ENCODE measurements around the gene FAM20B. TPM values are rescaled to one million over a fixed set of nuclear protein-coding genes. Genes with fewer than 3 reads are reported as not detected.

The FAM20B gene
- total RNA-seq, 1 experiment from 2014 or later = 35.4 TPM

DNA sequence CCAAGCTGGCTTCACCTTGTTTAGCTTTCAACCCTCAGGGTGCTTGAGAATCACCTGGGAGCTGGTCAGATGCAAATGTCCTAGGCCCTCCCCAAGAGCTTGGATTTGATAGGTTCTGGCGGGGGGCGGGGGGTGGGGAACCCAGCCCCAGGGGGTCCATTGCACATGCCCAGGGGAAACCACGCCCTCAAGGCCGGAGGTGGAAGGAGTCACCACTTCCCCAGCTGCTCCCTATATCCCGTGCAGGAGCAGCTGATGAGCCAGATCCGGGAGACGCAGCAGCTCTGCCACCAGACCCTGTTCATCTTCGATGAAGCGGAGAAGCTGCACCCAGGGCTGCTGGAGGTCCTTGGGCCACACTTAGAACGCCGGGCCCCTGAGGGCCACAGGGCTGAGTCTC is 62.0 kb downstream of the FAM20B start:
- H3K4ac ChIP-seq (ENCODE audit: low read depth, low read length) = no peak overlapping the region
- peak overlapping the region; percentile 65 to 68 for H3K4me3 Mint-ChIP-seq
- DNase-seq = peak; percentile 96
- no peaks in the 10 kb centered on the region for H3K27me3 ChIP-seq (ENCODE audit: insufficient read depth, low read length)
- H2AFZ ChIP-seq (ENCODE audit: low read length) = no peak overlapping the region
- H2BK20ac ChIP-seq (ENCODE audit: low read depth, low read length, poor library complexity, severe bottlenecking) = no peak overlapping the region
- no CpG with 5 or more reads among the region's 11 CpGs for WGBS (ENCODE audit: extremely low coverage, insufficient read length, low lambda C conversion rate)
- peaks cover 2% of the 10 kb centered on the region; the same call in 1 of the 2 replicates for H3K79me2 ChIP-seq (ENCODE audit: insufficient read depth, low read length)
- no peaks in the 10 kb centered on the region for H3K79me1 ChIP-seq (ENCODE audit: insufficient read depth, low read depth, low read length, poor library complexity, severe bottlenecking)
- H2BK120ac ChIP-seq (ENCODE audit: low read depth, low read length, poor library complexity, severe bottlenecking) = no peak overlapping the region
- no peak overlapping the region for H2BK12ac ChIP-seq (ENCODE audit: insufficient read length, low read depth, low read length)
- no peak overlapping the region for H2BK15ac ChIP-seq (ENCODE audit: low read depth, low read length)
- no peak overlapping the region for H3T11ph ChIP-seq (ENCODE audit: low read length)
- H2BK5ac ChIP-seq (ENCODE audit: insufficient read length, low read length) = no peak overlapping the region
- peak overlapping the region; percentile 61 for H3K18ac ChIP-seq (ENCODE audit: insufficient read length, low read depth, low read length)
- H3K23ac ChIP-seq (ENCODE audit: insufficient read length, low read depth, low read length) = no peak overlapping the region
- H3K36me3 Mint-ChIP-seq (ENCODE audit: insufficient read depth in 1 of 3, low read depth in 3 of 3) = peaks cover 18 to 39% (median 26%) of the 10 kb centered on the region in 3 experiments; a peak in 6 of 7 replicates
- peaks cover 10% of the 10 kb centered on the region; the same call in 1 of the 2 replicates for H3K4me1 ChIP-seq (ENCODE audit: insufficient read depth, low read length)
- peak overlapping the region; percentile 17 for H3K27ac ChIP-seq (ENCODE audit: insufficient read length, low read depth, low read length)
- TF ChIP-seq, protein P1, sequence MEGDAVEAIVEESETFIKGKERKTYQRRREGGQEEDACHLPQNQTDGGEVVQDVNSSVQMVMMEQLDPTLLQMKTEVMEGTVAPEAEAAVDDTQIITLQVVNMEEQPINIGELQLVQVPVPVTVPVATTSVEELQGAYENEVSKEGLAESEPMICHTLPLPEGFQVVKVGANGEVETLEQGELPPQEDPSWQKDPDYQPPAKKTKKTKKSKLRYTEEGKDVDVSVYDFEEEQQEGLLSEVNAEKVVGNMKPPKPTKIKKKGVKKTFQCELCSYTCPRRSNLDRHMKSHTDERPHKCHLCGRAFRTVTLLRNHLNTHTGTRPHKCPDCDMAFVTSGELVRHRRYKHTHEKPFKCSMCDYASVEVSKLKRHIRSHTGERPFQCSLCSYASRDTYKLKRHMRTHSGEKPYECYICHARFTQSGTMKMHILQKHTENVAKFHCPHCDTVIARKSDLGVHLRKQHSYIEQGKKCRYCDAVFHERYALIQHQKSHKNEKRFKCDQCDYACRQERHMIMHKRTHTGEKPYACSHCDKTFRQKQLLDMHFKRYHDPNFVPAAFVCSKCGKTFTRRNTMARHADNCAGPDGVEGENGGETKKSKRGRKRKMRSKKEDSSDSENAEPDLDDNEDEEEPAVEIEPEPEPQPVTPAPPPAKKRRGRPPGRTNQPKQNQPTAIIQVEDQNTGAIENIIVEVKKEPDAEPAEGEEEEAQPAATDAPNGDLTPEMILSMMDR (conservative IDR thresholded peaks at IDR 0.05) = no peak
- no peaks in the 10 kb centered on the region for H3K27me3 Mint-ChIP-seq (ENCODE audit: low read depth)
- H3K9me3 Mint-ChIP-seq = no peaks in the 10 kb centered on the region
- H3K56ac ChIP-seq (ENCODE audit: insufficient read length, low read depth, low read length) = no peak overlapping the region
- peak overlapping the region; percentile 67; the same call in 1 of the 2 replicates for H3K14ac ChIP-seq (ENCODE audit: insufficient read depth, low read length)
- no peak overlapping the region for H4K5ac ChIP-seq (ENCODE audit: insufficient read length, low read depth, low read length)
- peak overlapping the region; percentile 70 to 92 (median 90); a peak in 4 of 7 replicates for H3K27ac Mint-ChIP-seq
- peak overlapping the region; percentile 47 for H3K4me2 ChIP-seq (ENCODE audit: insufficient read depth, insufficient read length, low read length)
- peaks cover 5% of the 10 kb centered on the region for H3K23me2 ChIP-seq (ENCODE audit: insufficient read length, low read depth, low read length, poor library complexity, severe bottlenecking)
- no peak overlapping the region for H4K8ac ChIP-seq (replicated peaks; ENCODE audit: insufficient read length, low read depth, low read length)
- peaks cover 30 to 35% of the 10 kb centered on the region in 2 experiments for H3K4me1 Mint-ChIP-seq
- H3K9me3 ChIP-seq (ENCODE audit: control insufficient read depth, low read depth, low read length) = no peaks in the 10 kb centered on the region
- H2AK5ac ChIP-seq (ENCODE audit: insufficient read length, low read length) = no peak overlapping the region
- H3K9ac ChIP-seq (ENCODE audit: extremely low read depth, insufficient read length, low read length) = no peak overlapping the region
- no peaks in the 10 kb centered on the region for H4K20me1 ChIP-seq (ENCODE audit: control insufficient read depth, insufficient read depth, insufficient read length)
- H4K91ac ChIP-seq (ENCODE audit: insufficient read length, low read depth, low read length) = no peak overlapping the region

Measured in H9 (cell line).